Muscle layer of duodenum (tissue), 2 donors: Measurements from ENCODE around the gene IGFBP2.
A peak's percentile ranks its signal among the peaks of the same experiment; 100 is the strongest.

ENCODE experiments used
- H3K27ac ChIP-seq: one replicate; pipeline ENCODE4 v1.7.0; 2013; ENCODE audit warnings: mild to moderate bottlenecking, low read length
- H3K27me3 ChIP-seq: one replicate; pipeline ENCODE4 v1.7.0; 2013; ENCODE audit warnings: low read depth, mild to moderate bottlenecking, control low read depth, low read length
- H3K36me3 ChIP-seq, 2 donors: one replicate each; pipeline ENCODE4 v1.7.0; 2013; ENCODE audit warnings: low read length in 2 of 2, control low read depth in 1 of 2, mild to moderate bottlenecking in 1 of 2; ENCODE audit not compliant: insufficient read depth in 2 of 2, control insufficient read depth in 1 of 2
- H3K4me1 ChIP-seq, 2 donors: one replicate each; pipeline ENCODE4 v1.7.0; 2013; ENCODE audit warnings: low read length in 2 of 2, mild to moderate bottlenecking in 2 of 2, control low read depth in 1 of 2, moderate library complexity in 1 of 2; ENCODE audit not compliant: insufficient read depth in 2 of 2, control insufficient read depth in 1 of 2
- H3K4me3 ChIP-seq, 2 donors: one replicate each; pipeline ENCODE4 v1.7.0; 2013; ENCODE audit warnings: low read length in 2 of 2, low read depth in 1 of 2, mild to moderate bottlenecking in 1 of 2
- H3K9me3 ChIP-seq, 2 donors: one replicate each; pipeline ENCODE4 v1.7.0; 2013; ENCODE audit warnings: low read length in 2 of 2, control low read depth in 1 of 2, mild to moderate bottlenecking in 1 of 2; ENCODE audit not compliant: control insufficient read depth in 1 of 2
- donor health status: healthy.

The IGFBP2 gene

DNA sequence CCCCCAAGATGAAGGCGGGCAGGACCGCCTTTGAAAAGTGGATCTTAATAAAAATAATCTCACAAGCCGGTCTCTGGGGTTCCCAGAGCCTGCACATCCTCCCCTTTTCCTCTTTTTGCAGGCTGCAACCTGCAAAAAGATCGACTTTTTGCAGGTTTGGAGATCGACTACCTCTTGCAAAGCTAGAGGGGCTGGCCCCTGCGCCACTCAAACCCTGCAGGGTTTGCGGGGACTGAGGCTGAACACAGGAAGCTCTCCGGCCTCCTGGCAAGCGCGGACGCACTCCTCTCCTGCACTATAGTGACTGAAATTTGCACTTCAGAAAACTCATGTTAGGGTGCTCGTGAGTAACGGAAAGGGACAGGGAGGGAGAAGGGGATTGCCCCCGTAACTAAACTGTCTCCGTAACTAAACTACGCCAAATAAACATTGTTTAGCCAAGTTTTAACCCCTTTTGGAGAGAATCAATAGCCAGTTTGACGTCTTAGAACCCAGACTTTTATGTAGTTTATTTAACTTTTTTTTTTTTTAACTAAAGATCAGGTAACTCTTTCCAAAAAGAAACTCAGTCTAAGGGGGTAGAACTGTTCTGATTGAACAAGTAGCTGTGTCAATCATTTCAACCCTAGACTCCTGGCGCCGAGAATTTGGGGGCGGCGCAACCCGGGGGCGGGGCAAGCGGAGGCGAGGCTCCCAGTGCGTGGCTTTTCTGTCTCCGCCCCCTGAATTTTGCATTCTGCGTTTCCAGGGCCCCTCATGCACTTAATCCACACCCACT is 59.6 kb downstream of the IGFBP2 start:
- H3K4me3 ChIP-seq, result peak overlapping the region; percentile 71 to 75
- peaks cover 0 to 5% of the 10 kb centered on the region in 2 donors for H3K36me3 ChIP-seq
- H3K9me3 ChIP-seq, result no peaks in the 10 kb centered on the region
- H3K4me1 ChIP-seq, result peaks cover 0 to 54% of the 10 kb centered on the region in 2 donors
- peaks cover 16% of the 10 kb centered on the region for H3K27me3 ChIP-seq
- peak overlapping the region; percentile 30 for H3K27ac ChIP-seq

DNA sequence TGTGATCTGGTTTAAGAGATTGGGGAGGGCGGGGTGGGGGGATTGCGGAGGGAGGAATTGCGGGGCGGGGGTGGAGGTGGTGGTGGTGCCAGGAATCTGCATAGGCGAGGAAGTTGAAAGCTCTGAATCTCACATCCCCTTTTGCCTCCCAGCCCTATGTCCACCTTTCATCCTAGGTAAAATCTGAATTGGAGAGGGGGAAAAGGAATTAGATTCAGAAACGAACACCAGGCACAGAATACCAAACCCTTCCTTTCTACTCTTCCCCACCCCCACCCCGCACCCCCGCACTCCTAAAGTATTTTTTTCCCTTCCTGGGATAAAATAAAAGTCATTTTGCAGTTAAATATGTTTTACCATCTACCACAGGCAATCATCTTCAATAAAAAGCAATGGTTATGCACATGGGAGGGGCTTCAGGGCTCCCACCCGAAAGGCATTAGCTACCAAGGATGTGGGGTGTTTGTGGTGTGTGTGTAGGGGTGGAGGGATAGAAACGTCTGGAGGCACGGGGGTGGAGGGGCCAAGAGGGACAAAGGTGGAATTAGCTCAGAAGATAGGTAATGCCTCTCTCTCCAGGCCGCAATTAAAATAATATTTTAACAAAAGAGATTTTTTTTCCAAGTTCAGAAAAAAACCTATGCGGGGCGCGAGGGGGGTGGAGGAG is 60.3 kb downstream of the IGFBP2 start:
- Histone ChIP-seq H3K9me3 (no peaks in the 10 kb centered on the region), H3K27ac (peak overlapping the region; percentile 72), H3K27me3 (peaks cover 16% of the 10 kb centered on the region), H3K36me3 (peaks cover 0 to 5% of the 10 kb centered on the region in 2 donors), H3K4me1 (peaks cover 0 to 55% of the 10 kb centered on the region in 2 donors), H3K4me3 (peak overlapping the region; percentile 71 to 75)

DNA sequence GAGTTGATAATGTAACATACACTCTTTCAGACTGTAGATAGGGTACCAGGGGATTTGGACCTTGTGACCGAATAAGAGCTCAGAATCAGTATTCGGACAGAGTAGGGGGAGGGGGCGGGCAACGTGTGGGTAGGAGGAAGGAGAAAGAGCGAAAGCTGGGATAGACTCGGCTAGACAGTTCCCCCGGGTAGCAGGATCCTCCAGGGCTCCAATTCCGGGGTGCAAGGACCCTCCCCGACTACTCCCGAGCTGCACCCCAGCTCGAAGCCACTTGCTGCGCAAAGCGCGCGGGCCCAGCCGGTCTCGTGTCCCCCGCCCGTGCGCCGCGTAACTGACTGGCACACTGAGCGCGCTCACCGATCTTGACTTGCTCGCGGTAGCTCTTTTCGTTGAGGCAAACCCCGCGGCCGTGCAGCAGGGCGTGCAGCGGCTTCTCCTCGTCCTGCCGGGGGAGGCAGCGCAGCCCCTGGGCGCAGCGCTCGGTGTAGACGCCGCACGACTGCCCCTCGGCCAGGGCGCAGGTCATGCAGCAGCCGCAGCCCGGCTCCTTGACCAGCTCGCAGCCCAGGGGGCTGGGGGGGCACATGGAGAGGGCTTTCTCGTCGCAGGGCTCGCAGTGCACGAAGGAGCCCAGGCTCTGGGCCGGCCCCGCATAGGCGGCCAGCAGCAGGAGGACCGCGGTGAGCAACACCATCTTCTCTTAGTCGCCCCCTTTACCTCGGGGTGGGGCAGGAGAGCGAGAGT is 61.0 kb downstream of the IGFBP2 start:
- H3K27me3 ChIP-seq, result peaks cover 16% of the 10 kb centered on the region
- H3K9me3 ChIP-seq, result no peaks in the 10 kb centered on the region
- H3K36me3 ChIP-seq, result no peaks in the 10 kb centered on the region
- H3K4me1 ChIP-seq, result peaks cover 0 to 55% of the 10 kb centered on the region in 2 donors
- peak overlapping the region; percentile 71 to 75 for H3K4me3 ChIP-seq
- peak overlapping the region; percentile 72 for H3K27ac ChIP-seq

DNA sequence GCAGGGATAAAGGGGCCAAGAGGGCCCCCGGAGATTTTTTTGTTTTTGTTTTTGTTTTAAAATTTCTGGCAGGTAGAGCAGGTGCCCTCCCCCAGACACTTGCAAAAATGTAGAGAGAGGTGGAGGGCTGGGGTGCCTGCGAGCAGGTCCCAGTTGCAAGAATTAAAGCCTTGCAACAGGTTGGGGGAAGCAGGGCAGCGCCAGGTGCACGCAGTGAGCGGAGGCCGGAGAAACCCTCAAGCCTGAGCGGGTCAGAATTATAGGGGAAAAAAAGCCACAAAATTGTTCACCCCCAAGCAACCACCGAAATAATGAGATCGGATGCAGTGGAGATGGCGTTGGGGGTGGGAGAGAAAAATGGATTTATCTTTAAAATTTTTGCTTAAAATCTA is 61.6 kb downstream of the IGFBP2 start:
- Histone ChIP-seq H3K27ac (peak overlapping the region; percentile 51), H3K4me1 (peaks cover 0 to 54% of the 10 kb centered on the region in 2 donors), H3K36me3 (no peaks in the 10 kb centered on the region), H3K9me3 (no peaks in the 10 kb centered on the region), H3K4me3 (peak overlapping the region; percentile 71 to 75), H3K27me3 (peaks cover 16% of the 10 kb centered on the region)

DNA sequence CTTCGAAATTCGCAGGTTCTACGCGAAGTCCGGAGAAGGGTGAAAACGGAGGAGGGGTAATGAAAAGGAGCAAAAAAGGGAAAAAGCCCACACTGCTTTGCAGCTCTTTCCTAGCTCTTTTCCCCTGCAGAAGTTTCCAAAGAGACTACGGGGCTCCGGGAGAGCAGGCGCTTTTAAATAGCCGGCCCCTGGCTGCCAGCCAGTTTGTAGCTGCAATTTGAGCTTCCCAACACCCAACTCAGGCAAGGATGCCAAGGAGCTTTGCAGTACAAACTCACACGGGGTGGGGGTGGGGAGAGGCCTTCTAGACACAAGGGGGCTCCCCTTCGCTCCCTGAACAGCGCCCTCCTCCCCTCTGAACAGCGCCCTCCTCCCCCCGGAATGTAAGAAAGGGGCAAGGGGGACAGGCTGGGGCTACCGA is 62.2 kb downstream of the IGFBP2 start, which contains the start of gene IGFBP5:
Gene IGFBP5, minus strand, starts transcription at position 149 of the 421 bp plus-strand sequence. CDS start 774 bp downstream, outside the sequence.
- no peaks in the 10 kb centered on the region for H3K36me3 ChIP-seq
- peak within 1 kb of the TSS; percentile 52 for H3K27ac ChIP-seq
- H3K4me1 ChIP-seq, result peaks cover 0 to 54% of the 10 kb centered on the region in 2 donors
- peak within 1 kb of the TSS; percentile 71 to 75 for H3K4me3 ChIP-seq
- no peaks in the 10 kb centered on the region for H3K9me3 ChIP-seq
- H3K27me3 ChIP-seq, result peaks cover 16% of the 10 kb centered on the region

DNA sequence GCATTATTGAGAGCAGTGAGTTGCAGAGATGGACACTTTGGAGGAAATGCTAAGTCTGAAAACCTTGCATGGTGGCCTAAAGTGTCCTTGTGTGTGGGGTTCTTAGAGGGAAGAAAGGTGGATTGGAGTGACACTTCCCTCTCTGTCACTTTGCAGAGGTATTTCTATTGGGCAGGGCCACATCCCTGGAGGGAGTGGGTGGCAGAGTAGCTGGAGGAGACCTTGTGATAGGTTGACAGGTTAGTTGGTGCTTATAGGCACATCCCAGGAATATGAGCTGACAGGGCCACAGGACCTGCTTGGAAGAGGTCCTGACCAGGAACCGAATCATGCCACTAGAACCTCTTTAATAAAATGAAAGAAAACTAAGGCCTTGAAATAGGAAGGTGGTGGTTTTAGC is 63.1 kb downstream of the IGFBP2 start:
- peak overlapping the region; percentile 13 for H3K27ac ChIP-seq
- H3K4me1 ChIP-seq, result peaks cover 0 to 58% of the 10 kb centered on the region in 2 donors
- H3K36me3 ChIP-seq, result no peaks in the 10 kb centered on the region
- no peak overlapping the region for H3K4me3 ChIP-seq
- H3K9me3 ChIP-seq, result no peaks in the 10 kb centered on the region
- H3K27me3 ChIP-seq, result peaks cover 16% of the 10 kb centered on the region

DNA sequence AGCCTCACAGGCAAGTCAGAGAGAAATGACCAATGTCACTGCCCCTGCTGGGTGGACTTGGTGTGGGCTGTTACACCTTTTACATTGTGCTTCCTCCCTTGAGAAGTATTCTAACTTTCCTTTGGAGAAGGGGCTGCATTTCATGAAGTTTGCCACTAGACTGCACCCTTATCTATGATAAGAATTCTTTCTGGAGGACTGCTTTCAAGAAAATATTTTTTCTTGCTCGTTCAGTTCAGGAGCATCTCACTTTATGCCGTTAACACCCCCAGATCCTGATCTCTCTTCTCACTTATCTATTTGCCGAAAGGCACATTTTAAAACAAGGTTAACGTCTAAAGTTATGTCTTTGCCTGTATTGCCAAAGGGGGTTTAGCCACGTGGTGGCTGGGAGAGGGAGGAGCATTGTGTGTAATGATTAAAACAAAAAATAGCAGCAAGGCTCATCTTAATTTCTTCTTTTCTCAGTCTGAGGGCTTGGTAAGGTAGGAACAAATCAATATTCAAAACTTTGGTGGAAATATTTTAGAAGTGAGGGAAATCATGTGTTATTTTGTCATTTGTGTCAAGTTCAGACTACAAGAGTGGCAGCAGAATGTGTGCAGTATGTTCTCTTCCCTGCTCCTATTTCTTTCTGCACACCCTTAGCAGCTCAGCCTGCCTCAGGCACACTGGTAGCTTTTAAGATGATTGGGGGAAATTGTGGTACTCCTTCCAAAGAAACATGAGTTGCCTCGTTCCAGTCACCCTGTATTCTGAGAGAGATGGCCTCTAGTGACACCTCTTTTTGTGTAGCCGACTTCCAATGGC is 63.7 kb downstream of the IGFBP2 start:
- Histone ChIP-seq H3K9me3 (no peaks in the 10 kb centered on the region), H3K4me3 (no peak overlapping the region), H3K27me3 (peaks cover 16% of the 10 kb centered on the region), H3K27ac (peak overlapping the region; percentile 48), H3K36me3 (no peaks in the 10 kb centered on the region), H3K4me1 (peaks cover 0 to 55% of the 10 kb centered on the region in 2 donors)

DNA sequence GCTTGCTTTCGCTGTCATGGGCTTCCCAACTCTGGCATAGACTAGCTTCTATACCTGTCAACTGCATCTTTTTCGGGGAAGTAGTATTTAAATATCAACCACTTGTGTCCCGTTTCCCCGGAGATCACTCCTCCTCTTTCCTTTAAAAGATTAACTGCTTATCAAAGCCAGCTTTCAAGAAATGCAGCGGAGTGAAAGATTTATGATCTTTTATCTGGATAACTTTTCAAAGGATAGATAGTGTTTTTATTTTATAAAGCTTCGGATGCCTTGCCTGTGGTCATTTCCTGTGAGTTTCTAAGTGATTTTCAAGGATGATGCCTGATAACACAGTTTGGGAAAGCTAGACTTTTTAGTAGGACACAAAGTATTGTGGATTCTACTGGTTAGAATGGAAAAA is 65.1 kb downstream of the IGFBP2 start:
- H3K4me1 ChIP-seq, result peaks cover 0 to 55% of the 10 kb centered on the region in 2 donors
- no peak overlapping the region for H3K4me3 ChIP-seq
- H3K27me3 ChIP-seq, result peaks cover 16% of the 10 kb centered on the region
- no peaks in the 10 kb centered on the region for H3K9me3 ChIP-seq
- H3K27ac ChIP-seq, result no peak overlapping the region
- no peaks in the 10 kb centered on the region for H3K36me3 ChIP-seq

GRCh38 chr2:216698895-216699294 is 65.7 kb downstream of the IGFBP2 start:
- H3K4me1 ChIP-seq, result peaks cover 0 to 55% of the 10 kb centered on the region in 2 donors
- no peaks in the 10 kb centered on the region for H3K36me3 ChIP-seq
- no peak overlapping the region for H3K27ac ChIP-seq
- no peaks in the 10 kb centered on the region for H3K9me3 ChIP-seq
- H3K4me3 ChIP-seq, result no peak overlapping the region
- H3K27me3 ChIP-seq, result peaks cover 16% of the 10 kb centered on the region

DNA sequence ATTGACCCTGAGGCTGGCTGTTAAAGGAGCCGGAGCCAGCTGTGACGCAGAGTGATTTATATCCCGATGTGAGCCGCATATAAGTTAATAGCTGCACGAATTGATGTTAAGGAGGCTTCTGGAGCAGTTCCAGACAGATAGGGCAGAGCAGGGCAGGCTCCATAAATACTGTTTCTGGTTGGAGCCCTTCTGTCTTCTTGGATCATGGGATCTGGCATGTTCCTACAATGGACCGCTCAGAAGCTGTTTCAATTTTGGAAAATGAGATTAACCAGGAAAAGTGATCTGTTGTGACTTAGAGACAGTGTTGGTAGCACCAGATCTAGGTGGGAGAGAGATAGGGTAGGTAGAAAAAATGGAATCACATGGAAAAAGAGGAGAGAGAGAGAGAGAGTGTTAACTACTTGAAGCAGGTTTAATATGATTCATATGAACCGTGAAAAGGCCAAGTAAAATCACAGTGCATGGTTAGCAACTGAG is 66.9 kb downstream of the IGFBP2 start:
- H3K4me3 ChIP-seq, result peak overlapping the region in 1 of 2 donors; percentile 7
- peaks cover 0 to 44% of the 10 kb centered on the region in 2 donors for H3K4me1 ChIP-seq
- no peaks in the 10 kb centered on the region for H3K36me3 ChIP-seq
- H3K27me3 ChIP-seq, result peaks cover 6% of the 10 kb centered on the region
- H3K9me3 ChIP-seq, result no peaks in the 10 kb centered on the region
- H3K27ac ChIP-seq, result peak overlapping the region; percentile 35
